HS-5 (cell line): ENCODE results near the gene PHLDA2.
"Not testable (repeated sequence)": the region's sequence is repeated elsewhere in the genome, so short reads cannot be mapped to it uniquely, and the experiment has no call there.

Experiments used
- DNase-seq: peaks from one replicate; pipeline ENCODE4 v3.0.0-alpha.2; 2012; ENCODE audit warnings: low read depth

Gene PHLDA2

GRCh38 chr11:2945031-2945756 lies 16.0 kb upstream of the PHLDA2 start:
- DNase-seq = no peak

GRCh38 chr11:2944530-2944929 lies 15.3 kb upstream of the PHLDA2 start:
- no peak for DNase-seq

- no peak for DNase-seq
Measured at GRCh38 chr11:2943711-2944118, 14.5 kb upstream of the PHLDA2 start.

GRCh38 chr11:2942872-2943710 lies 13.9 kb upstream of the PHLDA2 start:
- DNase-seq = no peak

GRCh38 chr11:2942447-2942846 lies 13.2 kb upstream of the PHLDA2 start:
- no peak for DNase-seq

GRCh38 chr11:2940921-2941821 lies 12.0 kb upstream of the PHLDA2 start:
- no peak for DNase-seq

GRCh38 chr11:2940147-2940920 lies 11.1 kb upstream of the PHLDA2 start:
- DNase-seq = no peak

GRCh38 chr11:2938458-2939418 lies 9.5 kb upstream of the PHLDA2 start:
- not testable (repeated sequence) for DNase-seq

- DNase-seq = not testable (repeated sequence)
Measured at GRCh38 chr11:2937641-2938457, 8.6 kb upstream of the PHLDA2 start.

GRCh38 chr11:2934611-2935239 lies 5.5 kb upstream of the PHLDA2 start:
- no peak for DNase-seq

- DNase-seq = no peak
Measured at GRCh38 chr11:2934021-2934550, 4.9 kb upstream of the PHLDA2 start.

- peak; percentile 75 for DNase-seq
Measured at GRCh38 chr11:2933375-2934020, 4.3 kb upstream of the PHLDA2 start.

GRCh38 chr11:2932850-2933251 lies 3.6 kb upstream of the PHLDA2 start:
- DNase-seq = no peak

GRCh38 chr11:2931771-2932738 lies 2.8 kb upstream of the PHLDA2 start:
- no peak for DNase-seq

GRCh38 chr11:2931420-2931746 lies 2.2 kb upstream of the PHLDA2 start:
- no peak for DNase-seq

- no peak for DNase-seq
Measured at GRCh38 chr11:2930704-2931419, 1.6 kb upstream of the PHLDA2 start.
